HCEC 1CT (cell line): Measurements from ENCODE around the gene GRB2.
"Not testable (repeated sequence)": the region's sequence is repeated elsewhere in the genome, so short reads cannot be mapped to it uniquely, and the experiment has no call there.

ENCODE experiments used
- DNase-seq: peaks from one replicate; pipeline ENCODE4 v3.0.0-alpha.2; 2017

GRB2 gene

GRCh38 chr17:75384751-75385150 lies 20.7 kb downstream of the GRB2 start:
- DNase-seq: no peak

- no peak for DNase-seq
These were observed 21.7 kb downstream of the GRB2 start for GRCh38 chr17:75383842-75384195.

GRCh38 chr17:75380750-75381149 lies 24.7 kb downstream of the GRB2 start:
- no peak for DNase-seq

- no peak for DNase-seq
These were observed 25.2 kb downstream of the GRB2 start for GRCh38 chr17:75380315-75380714.

- not testable (repeated sequence) for DNase-seq
These were observed 26.1 kb downstream of the GRB2 start for GRCh38 chr17:75379426-75379825.

- DNase-seq: no peak
These were observed 32.2 kb downstream of the GRB2 start for GRCh38 chr17:75373280-75373679.

GRCh38 chr17:75371981-75372380 lies 33.5 kb downstream of the GRB2 start:
- no peak for DNase-seq

- DNase-seq: no peak
These were observed 34.1 kb downstream of the GRB2 start for GRCh38 chr17:75371339-75371738.

GRCh38 chr17:75370286-75370915 lies 35.1 kb downstream of the GRB2 start:
- no peak for DNase-seq

GRCh38 chr17:75367838-75368789 lies 37.4 kb downstream of the GRB2 start:
- not testable (repeated sequence) for DNase-seq

GRCh38 chr17:75367312-75367711 lies 38.2 kb downstream of the GRB2 start:
- DNase-seq: no peak

GRCh38 chr17:75366432-75366831 lies 39.0 kb downstream of the GRB2 start:
- no peak for DNase-seq

- DNase-seq: no peak
These were observed 39.6 kb downstream of the GRB2 start for GRCh38 chr17:75365931-75366275.

GRCh38 chr17:75365009-75365930 lies 40.2 kb downstream of the GRB2 start:
- DNase-seq: no peak

- DNase-seq: peak; percentile 87
These were observed 41.4 kb downstream of the GRB2 start for GRCh38 chr17:75364078-75364477.

- no peak for DNase-seq
These were observed 43.5 kb downstream of the GRB2 start for GRCh38 chr17:75361996-75362395.

GRCh38 chr17:75361344-75361743 lies 44.1 kb downstream of the GRB2 start:
- no peak for DNase-seq

GRCh38 chr17:75356260-75356937 lies 49.1 kb downstream of the GRB2 start:
- DNase-seq: no peak

GRCh38 chr17:75353176-75353575 lies 52.3 kb downstream of the GRB2 start:
- DNase-seq: no peak

- no peak for DNase-seq
These were observed 53.4 kb downstream of the GRB2 start for GRCh38 chr17:75352079-75352569.

- no peak for DNase-seq
These were observed 54.8 kb downstream of the GRB2 start for GRCh38 chr17:75350706-75351105.

- DNase-seq: no peak
These were observed 55.4 kb downstream of the GRB2 start for GRCh38 chr17:75350029-75350428.

- no peak for DNase-seq
These were observed 55.9 kb downstream of the GRB2 start for GRCh38 chr17:75349589-75349988.
